ENCODE data around the gene C17orf114.

Gene C17orf114

GRCh38 chr17:4818276-4818675 lies 16.1 kb upstream of the C17orf114 start:
- no peak overlapping the region for H3K4me3 ChIP-seq
- H3K4me1 ChIP-seq (replicated peaks; ENCODE audit: insufficient read depth), result no peaks in the 10 kb centered on the region
- no peak overlapping the region for H3K4me2 ChIP-seq
- ChIA-PET CTCF (no interaction called here), POLR2A (ENCODE audit: unreplicated experiment) (no interaction called here)
- H3F3A ChIP-seq (ENCODE audit: insufficient read depth, low read depth), result no peaks in the 10 kb centered on the region
- no peaks in the 10 kb centered on the region for H3K27me3 ChIP-seq (ENCODE audit: insufficient read depth, low read depth)
- H3K79me2 ChIP-seq (ENCODE audit: low read depth), result no peaks in the 10 kb centered on the region
- H2AFZ ChIP-seq, result no peak overlapping the region
- H3K36me3 ChIP-seq (ENCODE audit: low read depth), result no peaks in the 10 kb centered on the region; the same call in 1 of the 2 replicates
- H3K9me3 ChIP-seq (ENCODE audit: insufficient read depth, low read depth), result no peaks in the 10 kb centered on the region
- BruUV-seq (replicated peaks), result no TSS peak
- H4K20me1 ChIP-seq (ENCODE audit: insufficient read depth), result no peaks in the 10 kb centered on the region
- DNase-seq, result no peak
- TF ChIP-seq EZH2 (IDR thresholded peaks at IDR 0.05; ENCODE audit: low read depth), result no peak
- TF ChIP-seq CTCF (conservative IDR thresholded peaks at IDR 0.05), result no peak
- intact Hi-C loops (cut with micrococcal nuclease; ENCODE audit: unreplicated experiment), result no loop called here
- H3K27ac ChIP-seq, result no peak overlapping the region
- H3K9me2 ChIP-seq (ENCODE audit: insufficient read depth), result no peaks in the 10 kb centered on the region

GRCh38 chr17:4816826-4817225 lies 14.7 kb upstream of the C17orf114 start:
- POLR2A ChIA-PET (ENCODE audit: unreplicated experiment), result no interaction called here
- H3K79me2 ChIP-seq (ENCODE audit: low read depth), result no peaks in the 10 kb centered on the region

GRCh38 chr17:4815043-4815675 lies 13.0 kb upstream of the C17orf114 start:
- Histone ChIP-seq H3K4me2 (no peak overlapping the region), H3K9me3 (ENCODE audit: insufficient read depth, low read depth) (no peaks in the 10 kb centered on the region), H3K9me2 (ENCODE audit: insufficient read depth) (no peaks in the 10 kb centered on the region), H3K27me3 (ENCODE audit: insufficient read depth, low read depth) (no peaks in the 10 kb centered on the region), H4K20me1 (ENCODE audit: insufficient read depth) (no peaks in the 10 kb centered on the region), H3K27ac (no peak overlapping the region), H3F3A (ENCODE audit: insufficient read depth, low read depth) (peaks cover 19% of the 10 kb centered on the region), H3K4me3 (no peak overlapping the region), H3K36me3 (ENCODE audit: low read depth) (peaks cover 3% of the 10 kb centered on the region; the same call in 1 of the 2 replicates), H2AFZ (no peak overlapping the region), H3K79me2 (ENCODE audit: low read depth) (no peaks in the 10 kb centered on the region), H3K4me1 (replicated peaks; ENCODE audit: insufficient read depth) (peaks cover 19% of the 10 kb centered on the region)
- POLR2A ChIA-PET (ENCODE audit: unreplicated experiment), result no interaction called here
- CTCF ChIA-PET, result no interaction called here
- TF ChIP-seq CTCF (conservative IDR thresholded peaks at IDR 0.05) (peak; percentile 52; the same call in 1 of the 2 replicates), EZH2 (IDR thresholded peaks at IDR 0.05; ENCODE audit: low read depth) (no peak)
- intact Hi-C loops (cut with micrococcal nuclease; ENCODE audit: unreplicated experiment), result no loop called here
- BruUV-seq (replicated peaks), result no TSS peak
- no peak for DNase-seq

More at GRCh38 chr17:4816826-4817225, 14.7 kb upstream of the C17orf114 start:
- no peaks in the 10 kb centered on the region; the same call in 1 of the 2 replicates for H3K36me3 ChIP-seq (ENCODE audit: low read depth)
- no peak overlapping the region for H3K27ac ChIP-seq
- H4K20me1 ChIP-seq (ENCODE audit: insufficient read depth), result no peaks in the 10 kb centered on the region
- H3K4me2 ChIP-seq, result no peak overlapping the region
- BruUV-seq (replicated peaks), result no TSS peak
- H3K4me1 ChIP-seq (replicated peaks; ENCODE audit: insufficient read depth), result peaks cover 3% of the 10 kb centered on the region
- CTCF ChIA-PET, result no interaction called here
- no peaks in the 10 kb centered on the region for H3K9me2 ChIP-seq (ENCODE audit: insufficient read depth)
- peaks cover 2% of the 10 kb centered on the region; the same call in 1 of the 2 replicates for H3F3A ChIP-seq (ENCODE audit: insufficient read depth, low read depth)
- H3K27me3 ChIP-seq (ENCODE audit: insufficient read depth, low read depth), result no peaks in the 10 kb centered on the region
- no peaks in the 10 kb centered on the region for H3K9me3 ChIP-seq (ENCODE audit: insufficient read depth, low read depth)
- no peak overlapping the region for H2AFZ ChIP-seq
- TF ChIP-seq CTCF (conservative IDR thresholded peaks at IDR 0.05), result no peak
- no peak for TF ChIP-seq EZH2 (IDR thresholded peaks at IDR 0.05; ENCODE audit: low read depth)
- H3K4me3 ChIP-seq, result no peak overlapping the region
- intact Hi-C loops (cut with micrococcal nuclease; ENCODE audit: unreplicated experiment), result no loop called here
- no peak for DNase-seq

Measured in PC-9 (cell line).